ENCODE results near the gene FOXP1. TPM values are rescaled to one million over a fixed set of nuclear protein-coding genes. Genes with fewer than 3 reads are reported as not detected.

FOXP1 gene
- total and polyA plus RNA-seq, 7 experiments from 2014 or later = 104 to 537 (median 444) TPM

DNA sequence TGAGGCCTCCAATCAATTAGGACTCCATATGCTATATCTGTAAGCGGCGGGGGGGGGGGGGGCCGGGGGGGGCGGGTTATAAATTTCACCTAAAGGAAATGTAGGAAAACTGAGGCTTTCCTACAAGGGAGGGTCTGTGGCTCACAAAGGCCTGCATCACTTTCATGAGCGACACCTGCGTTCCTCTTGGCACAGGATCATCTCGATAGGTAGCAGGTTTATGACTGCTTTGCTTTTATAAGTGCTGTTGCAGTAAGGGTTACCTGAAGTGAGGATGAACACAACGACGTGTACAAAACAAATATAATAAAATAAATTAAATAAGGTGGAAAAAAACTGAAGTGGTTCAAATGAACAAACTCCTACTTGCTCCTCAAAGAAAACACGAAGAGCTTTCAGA is 194.3 kb downstream of the FOXP1 start:
- H3K27me3 Mint-ChIP-seq = peaks cover 0 to 22% (median 0%) of the 10 kb centered on the region in 5 donors
- peak overlapping the region in 8 of 9 donors; percentile 83 to 99 (median 89) for H3K27ac Mint-ChIP-seq
- peak overlapping the region in 6 of 10 donors; percentile 12 to 88 (median 52) for H3K4me3 Mint-ChIP-seq
- ChIA-PET POLR2A (interaction anchor here (0.6 to 3.6 kb wide), 8 partner anchors 8 to 259 kb away, joined by 3 to 21 read pairs (median 4); no protein-coding TSS in a partner anchor), CTCF (interaction anchor here (0.7 to 1.1 kb wide), 4 partner anchors 41 to 90 kb away, joined by 3 read pairs; no protein-coding TSS in a partner anchor)
- no peak overlapping the region for H3K4me3 ChIP-seq (ENCODE audit: low read length)
- no peaks in the 10 kb centered on the region for H3K9me3 Mint-ChIP-seq
- H3K9me3 ChIP-seq (ENCODE audit: control insufficient read depth in 2 of 3, low read length in 3 of 3) = no peaks in the 10 kb centered on the region
- H3K4me1 ChIP-seq (ENCODE audit: control insufficient read depth in 2 of 2, insufficient read depth in 2 of 2, low read length in 2 of 2) = peaks cover 29 to 81% of the 10 kb centered on the region in 2 donors
- ATAC-seq (no peak), DNase-seq (no peak)
- peak overlapping the region; percentile 81 for H3K27ac ChIP-seq (ENCODE audit: low read depth, low read length)
- no peaks in the 10 kb centered on the region for H3K27me3 ChIP-seq (ENCODE audit: control insufficient read depth in 2 of 2, insufficient read depth in 2 of 2, low read length in 2 of 2)
- H3K36me3 ChIP-seq (ENCODE audit: control insufficient read depth in 2 of 3, insufficient read depth in 3 of 3, low read length in 3 of 3) = no peaks in the 10 kb centered on the region
- H3K36me3 Mint-ChIP-seq = peaks cover 0 to 9% (median 4%) of the 10 kb centered on the region in 5 donors
- intact Hi-C loops (cut with micrococcal nuclease) = no loop called here
- H3K4me1 Mint-ChIP-seq = peaks cover 34 to 95% (median 86%) of the 10 kb centered on the region in 7 donors

DNA sequence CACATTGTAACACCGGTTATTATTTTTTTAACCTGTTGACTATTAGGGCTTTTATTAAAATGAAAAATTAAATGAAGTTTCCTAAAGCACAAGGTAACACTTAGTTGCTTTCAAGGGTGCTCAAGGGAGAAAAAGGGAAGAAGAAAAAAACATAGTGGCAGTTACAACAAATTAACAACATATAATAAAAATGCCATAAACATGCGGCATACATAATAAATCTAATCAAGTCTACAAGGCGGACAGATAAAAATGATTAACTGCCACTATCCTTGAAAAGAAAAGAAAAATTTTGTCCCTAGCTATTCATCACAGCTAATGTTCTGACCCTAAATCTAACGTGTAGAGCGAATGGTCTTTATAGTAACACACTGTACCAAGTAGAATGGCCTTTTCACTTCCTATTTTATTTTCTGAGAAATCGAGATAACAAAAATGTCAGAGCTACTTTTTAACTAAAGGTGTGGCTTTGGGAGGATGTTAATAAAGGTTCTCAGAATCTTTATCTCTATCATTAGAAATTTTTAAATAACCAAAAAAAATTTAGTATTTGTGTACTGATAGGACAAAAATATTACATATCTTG is 194.9 kb downstream of the FOXP1 start:
- Histone ChIP-seq H3K27ac (ENCODE audit: low read depth, low read length) (peak overlapping the region; percentile 81), H3K4me1 (ENCODE audit: control insufficient read depth in 2 of 2, insufficient read depth in 2 of 2, low read length in 2 of 2) (peaks cover 30 to 85% of the 10 kb centered on the region in 2 donors), H3K27me3 (ENCODE audit: control insufficient read depth in 2 of 2, insufficient read depth in 2 of 2, low read length in 2 of 2) (no peaks in the 10 kb centered on the region), H3K9me3 (ENCODE audit: control insufficient read depth in 2 of 3, low read length in 3 of 3) (no peaks in the 10 kb centered on the region), H3K36me3 (ENCODE audit: control insufficient read depth in 2 of 3, insufficient read depth in 3 of 3, low read length in 3 of 3) (no peaks in the 10 kb centered on the region), H3K4me3 (ENCODE audit: low read length) (no peak overlapping the region)
- no peak for ATAC-seq
- H3K27ac Mint-ChIP-seq = peak overlapping the region in 8 of 9 donors; percentile 83 to 99 (median 89)
- CTCF ChIA-PET = interaction anchor here (0.7 to 1.1 kb wide), 6 partner anchors 9 to 179 kb away, joined by 3 read pairs; no protein-coding TSS in a partner anchor
- intact Hi-C loops (cut with micrococcal nuclease) = no loop called here
- POLR2A ChIA-PET = interaction anchor here (0.6 to 3.6 kb wide), 6 partner anchors 9 to 258 kb away, joined by 3 to 21 read pairs (median 6); no protein-coding TSS in a partner anchor
- peak overlapping the region in 7 of 10 donors; percentile 16 to 84 (median 54) for H3K4me3 Mint-ChIP-seq
- peaks cover 0 to 16% (median 0%) of the 10 kb centered on the region in 5 donors for H3K27me3 Mint-ChIP-seq
- peaks cover 0 to 6% (median 3%) of the 10 kb centered on the region in 5 donors for H3K36me3 Mint-ChIP-seq
- no peaks in the 10 kb centered on the region for H3K9me3 Mint-ChIP-seq
- H3K4me1 Mint-ChIP-seq = peaks cover 37 to 95% (median 86%) of the 10 kb centered on the region in 7 donors
- DNase-seq = no peak

DNA sequence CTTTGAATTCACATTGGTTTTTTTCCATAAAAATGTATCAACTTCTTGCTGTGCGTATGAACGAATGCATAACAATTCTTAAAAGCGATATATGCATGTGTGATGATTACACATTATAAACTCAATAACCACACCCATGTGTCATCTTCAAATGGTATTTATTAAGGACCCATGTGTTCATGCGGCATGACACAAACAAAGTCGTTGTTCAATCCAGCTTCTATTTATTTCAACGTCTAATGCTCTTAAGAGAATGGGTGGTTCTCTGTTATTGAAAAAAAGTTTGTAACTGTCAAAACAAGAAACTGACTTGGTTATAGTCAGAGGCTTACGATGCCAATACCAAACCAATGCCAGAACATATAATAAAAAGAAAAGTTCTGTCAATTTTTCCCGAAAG is 195.9 kb downstream of the FOXP1 start:
- H3K4me3 ChIP-seq (ENCODE audit: low read length) = no peak overlapping the region
- Mint-ChIP-seq H3K4me1 (peaks cover 40 to 98% (median 89%) of the 10 kb centered on the region in 7 donors), H3K27ac (peak overlapping the region in 8 of 9 donors; percentile 37 to 99 (median 89)), H3K9me3 (no peaks in the 10 kb centered on the region), H3K27me3 (peaks cover 0 to 13% (median 0%) of the 10 kb centered on the region in 5 donors), H3K4me3 (peak overlapping the region in 4 of 10 donors; percentile 1 to 53 (median 40)), H3K36me3 (peaks cover 3 to 16% (median 6%) of the 10 kb centered on the region in 5 donors)
- intact Hi-C loops (cut with micrococcal nuclease) = no loop called here
- H3K27me3 ChIP-seq (ENCODE audit: control insufficient read depth in 2 of 2, insufficient read depth in 2 of 2, low read length in 2 of 2) = no peaks in the 10 kb centered on the region
- no peaks in the 10 kb centered on the region for H3K36me3 ChIP-seq (ENCODE audit: control insufficient read depth in 2 of 3, insufficient read depth in 3 of 3, low read length in 3 of 3)
- H3K27ac ChIP-seq (ENCODE audit: low read depth, low read length) = peak overlapping the region; percentile 81
- no peaks in the 10 kb centered on the region for H3K9me3 ChIP-seq (ENCODE audit: control insufficient read depth in 2 of 3, low read length in 3 of 3)
- ChIA-PET POLR2A (interaction anchor here (0.6 to 3.6 kb wide), 4 partner anchors 13 to 58 kb away, joined by 3 to 21 read pairs (median 3); no protein-coding TSS in a partner anchor), CTCF (interaction anchor here (0.8 to 1.1 kb wide), 3 partner anchors 23 to 178 kb away, joined by 3 to 4 read pairs (median 3); no protein-coding TSS in a partner anchor)
- ATAC-seq (no peak), DNase-seq (no peak)
- H3K4me1 ChIP-seq (ENCODE audit: control insufficient read depth in 2 of 2, insufficient read depth in 2 of 2, low read length in 2 of 2) = peaks cover 27 to 88% of the 10 kb centered on the region in 2 donors

DNA sequence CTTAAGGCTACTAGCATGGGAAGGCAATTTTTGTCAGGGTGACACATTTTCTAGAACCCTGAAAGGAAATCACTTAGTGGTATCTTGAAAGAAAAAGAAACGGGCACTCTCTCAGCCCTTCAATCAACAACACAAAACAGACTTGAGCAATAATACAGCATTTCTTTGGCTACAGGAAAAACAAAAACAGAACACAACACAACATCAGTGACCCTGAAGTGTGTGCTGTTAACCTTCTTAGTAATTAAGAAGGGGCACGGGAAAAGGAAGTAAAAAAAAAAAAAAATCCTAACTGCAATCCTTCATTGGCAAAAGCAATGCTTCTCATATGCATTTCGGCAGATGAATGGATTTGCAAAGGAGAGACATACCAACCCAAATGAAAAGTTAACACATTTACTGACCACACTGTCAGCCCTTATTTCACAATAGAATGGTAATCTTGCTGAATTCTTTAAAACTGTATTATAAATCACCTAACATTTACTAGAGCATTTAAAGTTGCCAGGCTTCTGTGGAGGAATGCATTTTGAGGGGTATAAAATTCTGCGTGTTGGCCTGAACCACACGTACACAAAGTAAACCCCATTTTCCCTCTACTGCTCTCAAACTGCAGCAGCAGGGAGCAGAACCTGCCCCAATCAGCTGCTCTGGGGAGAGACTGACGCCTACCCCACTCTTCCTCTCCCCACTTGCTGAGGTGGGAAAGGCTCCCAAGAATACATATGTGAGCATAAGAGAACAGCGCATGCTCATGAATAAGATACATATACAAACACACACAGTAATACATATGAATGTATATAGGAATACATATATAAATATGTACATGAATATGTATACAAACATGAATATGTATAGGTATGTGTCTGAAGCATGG is 198.5 kb downstream of the FOXP1 start:
- POLR2A ChIA-PET = interaction anchor here (0.6 to 1.5 kb wide), 4 partner anchors 26 to 98 kb away, joined by 3 to 4 read pairs (median 4); no protein-coding TSS in a partner anchor
- Mint-ChIP-seq H3K4me3 (peak overlapping the region; percentile 7 to 83 (median 64)), H3K27me3 (peaks cover 0 to 6% (median 0%) of the 10 kb centered on the region in 5 donors), H3K4me1 (peaks cover 23 to 94% (median 81%) of the 10 kb centered on the region in 7 donors), H3K36me3 (peaks cover 3 to 34% (median 11%) of the 10 kb centered on the region in 5 donors), H3K27ac (peak overlapping the region in 8 of 9 donors; percentile 83 to 95 (median 90)), H3K9me3 (no peaks in the 10 kb centered on the region)
- H3K36me3 ChIP-seq (ENCODE audit: control insufficient read depth in 2 of 3, insufficient read depth in 3 of 3, low read length in 3 of 3) = no peaks in the 10 kb centered on the region
- intact Hi-C loops (cut with micrococcal nuclease) = no loop called here
- CTCF ChIA-PET = no interaction called here
- no peak for DNase-seq
- H3K4me3 ChIP-seq (ENCODE audit: low read length) = no peak overlapping the region
- H3K9me3 ChIP-seq (ENCODE audit: control insufficient read depth in 2 of 3, low read length in 3 of 3) = no peaks in the 10 kb centered on the region
- H3K4me1 ChIP-seq (ENCODE audit: control insufficient read depth in 2 of 2, insufficient read depth in 2 of 2, low read length in 2 of 2) = peaks cover 7 to 66% of the 10 kb centered on the region in 2 donors
- no peaks in the 10 kb centered on the region for H3K27me3 ChIP-seq (ENCODE audit: control insufficient read depth in 2 of 2, insufficient read depth in 2 of 2, low read length in 2 of 2)
- ATAC-seq = peak; percentile 23
- peak overlapping the region; percentile 55 for H3K27ac ChIP-seq (ENCODE audit: low read depth, low read length)

DNA sequence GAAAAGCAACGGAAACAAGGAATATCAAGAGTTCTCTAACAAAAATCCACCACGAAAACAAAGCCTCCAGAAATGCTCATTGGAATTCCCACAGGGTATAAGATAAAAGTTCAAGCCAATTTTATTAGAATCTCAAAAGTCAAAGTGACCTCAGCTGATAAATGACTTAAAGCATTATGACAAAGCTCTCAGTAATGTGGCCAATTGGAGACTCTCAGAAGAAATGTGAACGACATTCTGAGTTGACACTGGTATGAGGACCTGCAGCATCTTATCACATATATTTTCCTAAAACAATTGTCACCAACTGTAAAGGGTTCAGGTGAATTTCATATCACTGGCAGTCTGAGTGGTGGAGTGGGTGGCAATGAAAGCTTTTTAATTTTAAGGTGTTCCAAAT is 199.1 kb downstream of the FOXP1 start:
- POLR2A ChIA-PET = interaction anchor here (0.6 to 1.5 kb wide), 6 partner anchors 9 to 99 kb away, joined by 3 to 4 read pairs (median 4); no protein-coding TSS in a partner anchor
- H3K27ac Mint-ChIP-seq = peak overlapping the region in 8 of 9 donors; percentile 83 to 95 (median 90)
- intact Hi-C loops (cut with micrococcal nuclease) = no loop called here
- CTCF ChIA-PET = interaction anchor here (0.8 to 1.0 kb wide), 2 partner anchors 9 to 46 kb away, joined by 3 read pairs; no protein-coding TSS in a partner anchor
- peaks cover 0 to 2% (median 0%) of the 10 kb centered on the region in 5 donors for H3K27me3 Mint-ChIP-seq
- H3K27me3 ChIP-seq (ENCODE audit: control insufficient read depth in 2 of 2, insufficient read depth in 2 of 2, low read length in 2 of 2) = no peaks in the 10 kb centered on the region
- H3K4me1 ChIP-seq (ENCODE audit: control insufficient read depth in 2 of 2, insufficient read depth in 2 of 2, low read length in 2 of 2) = peaks cover 7 to 61% of the 10 kb centered on the region in 2 donors
- peaks cover 3 to 39% (median 16%) of the 10 kb centered on the region in 5 donors for H3K36me3 Mint-ChIP-seq
- peak overlapping the region; percentile 55 for H3K27ac ChIP-seq (ENCODE audit: low read depth, low read length)
- H3K4me3 Mint-ChIP-seq = peak overlapping the region in 9 of 10 donors; percentile 51 to 83 (median 65)
- H3K4me3 ChIP-seq (ENCODE audit: low read length) = no peak overlapping the region
- ATAC-seq = no peak
- no peak for DNase-seq
- H3K4me1 Mint-ChIP-seq = peaks cover 19 to 96% (median 84%) of the 10 kb centered on the region in 7 donors
- H3K36me3 ChIP-seq (ENCODE audit: control insufficient read depth in 2 of 3, insufficient read depth in 3 of 3, low read length in 3 of 3) = no peaks in the 10 kb centered on the region
- no peaks in the 10 kb centered on the region for H3K9me3 ChIP-seq (ENCODE audit: control insufficient read depth in 2 of 3, low read length in 3 of 3)
- no peaks in the 10 kb centered on the region for H3K9me3 Mint-ChIP-seq

DNA sequence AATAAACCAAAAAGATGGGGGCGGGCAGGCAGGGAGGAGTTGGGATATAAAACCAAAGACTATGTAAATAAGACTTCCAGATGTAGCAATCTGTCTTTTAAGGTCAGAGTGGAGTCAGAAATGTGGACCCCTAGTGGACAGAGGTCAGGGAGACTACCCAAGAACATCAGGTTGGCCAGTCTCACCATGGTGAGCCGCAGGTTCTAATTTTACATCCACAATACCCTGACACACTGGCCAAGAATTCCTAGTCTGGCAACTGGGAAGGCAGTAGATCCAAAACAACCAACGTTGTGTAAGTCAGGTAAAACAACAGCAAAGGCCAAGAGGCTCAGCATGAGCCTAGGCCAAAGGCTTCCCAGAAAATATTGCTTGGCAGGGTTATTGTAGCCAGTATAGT is 203.4 kb downstream of the FOXP1 start:
- no peak for ATAC-seq
- Mint-ChIP-seq H3K4me3 (peak overlapping the region in 2 of 10 donors; percentile 1 to 29), H3K9me3 (peaks cover 0 to 2% (median 0%) of the 10 kb centered on the region in 11 donors), H3K4me1 (peaks cover 15 to 95% (median 87%) of the 10 kb centered on the region in 7 donors), H3K36me3 (peaks cover 4 to 59% (median 23%) of the 10 kb centered on the region in 5 donors), H3K27me3 (peaks cover 0 to 15% (median 0%) of the 10 kb centered on the region in 5 donors), H3K27ac (peak overlapping the region in 8 of 9 donors; percentile 21 to 84 (median 68))
- ChIA-PET CTCF (no interaction called here), POLR2A (no interaction called here)
- intact Hi-C loops (cut with micrococcal nuclease) = no loop called here
- H3K9me3 ChIP-seq (ENCODE audit: control insufficient read depth in 2 of 3, low read length in 3 of 3) = no peaks in the 10 kb centered on the region
- no peaks in the 10 kb centered on the region for H3K27me3 ChIP-seq (ENCODE audit: control insufficient read depth in 2 of 2, insufficient read depth in 2 of 2, low read length in 2 of 2)
- no peak for DNase-seq
- no peak overlapping the region for H3K4me3 ChIP-seq (ENCODE audit: low read length)
- no peaks in the 10 kb centered on the region for H3K36me3 ChIP-seq (ENCODE audit: control insufficient read depth in 2 of 3, insufficient read depth in 3 of 3, low read length in 3 of 3)
- H3K4me1 ChIP-seq (ENCODE audit: control insufficient read depth in 2 of 2, insufficient read depth in 2 of 2, low read length in 2 of 2) = peaks cover 7 to 65% of the 10 kb centered on the region in 2 donors
- no peak overlapping the region for H3K27ac ChIP-seq (ENCODE audit: low read depth, low read length)

All from naive thymus-derived CD4-positive, alpha-beta T cell (primary cell).